ENCODE data around the gene NUDT3. TPM values are rescaled to one million over a fixed set of nuclear protein-coding genes. Genes with fewer than 3 reads are reported as not detected.

Gene NUDT3
- total RNA-seq, 2 donors from 2014 or later, result 22.8 to 24.7 TPM

DNA sequence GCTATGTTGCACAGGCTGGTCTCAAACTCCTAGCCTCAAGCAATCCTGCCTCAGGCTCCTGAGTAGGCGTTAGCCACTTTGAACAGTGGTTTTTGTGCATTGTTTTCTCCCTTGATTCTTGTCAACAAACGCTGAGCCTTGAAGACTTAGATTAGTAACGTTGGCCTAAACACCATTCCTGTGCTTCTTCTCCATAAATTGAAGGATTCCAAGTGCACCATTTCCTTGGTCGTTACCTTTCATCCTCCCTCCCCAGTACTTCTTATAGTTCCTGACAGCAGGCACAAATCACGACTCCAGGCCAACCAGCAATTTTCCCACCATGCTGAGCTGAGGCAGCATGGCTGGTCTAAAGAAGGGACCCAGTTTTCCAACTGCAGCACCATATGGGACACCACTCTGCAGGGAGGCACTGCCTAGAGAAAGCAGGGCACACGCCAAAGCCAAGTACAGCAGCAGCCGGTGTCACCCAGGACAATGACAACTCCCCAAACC, 24.5 kb upstream of the NUDT3 start:
- WGBS, 2 experiments (ENCODE audit: insufficient coverage in 1 of 2, insufficient read length in 1 of 2), result 93% methylated on average over 4 to 7 of the region's 7 CpGs
- Histone ChIP-seq H3K9ac (ENCODE audit: extremely low read depth, low read length, poor library complexity, severe bottlenecking) (no peak overlapping the region), H3K36me3 (ENCODE audit: control insufficient read depth, insufficient read depth, low read length) (peaks cover 73% of the 10 kb centered on the region), H3K27ac (ENCODE audit: low read depth, low read length) (no peak overlapping the region), H3K9me3 (ENCODE audit: control insufficient read depth, low read length) (no peaks in the 10 kb centered on the region), H3K4me1 (ENCODE audit: control insufficient read depth, insufficient read depth, low read length) (no peaks in the 10 kb centered on the region), H3K4me3 (ENCODE audit: low read length) (no peak overlapping the region), H3K27me3 (ENCODE audit: control insufficient read depth, insufficient read depth, low read length, poor library complexity, severe bottlenecking) (no peaks in the 10 kb centered on the region)
- Mint-ChIP-seq H3K4me3 (no peak overlapping the region), H3K9me3 (no peaks in the 10 kb centered on the region), H3K36me3 (ENCODE audit: low read depth) (peaks cover 73% of the 10 kb centered on the region), H3K27me3 (ENCODE audit: insufficient read depth) (no peaks in the 10 kb centered on the region), H3K27ac (no peak overlapping the region), H3K4me1 (no peaks in the 10 kb centered on the region)
- TF ChIP-seq, protein P1, sequence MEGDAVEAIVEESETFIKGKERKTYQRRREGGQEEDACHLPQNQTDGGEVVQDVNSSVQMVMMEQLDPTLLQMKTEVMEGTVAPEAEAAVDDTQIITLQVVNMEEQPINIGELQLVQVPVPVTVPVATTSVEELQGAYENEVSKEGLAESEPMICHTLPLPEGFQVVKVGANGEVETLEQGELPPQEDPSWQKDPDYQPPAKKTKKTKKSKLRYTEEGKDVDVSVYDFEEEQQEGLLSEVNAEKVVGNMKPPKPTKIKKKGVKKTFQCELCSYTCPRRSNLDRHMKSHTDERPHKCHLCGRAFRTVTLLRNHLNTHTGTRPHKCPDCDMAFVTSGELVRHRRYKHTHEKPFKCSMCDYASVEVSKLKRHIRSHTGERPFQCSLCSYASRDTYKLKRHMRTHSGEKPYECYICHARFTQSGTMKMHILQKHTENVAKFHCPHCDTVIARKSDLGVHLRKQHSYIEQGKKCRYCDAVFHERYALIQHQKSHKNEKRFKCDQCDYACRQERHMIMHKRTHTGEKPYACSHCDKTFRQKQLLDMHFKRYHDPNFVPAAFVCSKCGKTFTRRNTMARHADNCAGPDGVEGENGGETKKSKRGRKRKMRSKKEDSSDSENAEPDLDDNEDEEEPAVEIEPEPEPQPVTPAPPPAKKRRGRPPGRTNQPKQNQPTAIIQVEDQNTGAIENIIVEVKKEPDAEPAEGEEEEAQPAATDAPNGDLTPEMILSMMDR (conservative IDR thresholded peaks at IDR 0.05), result no peak
- no peak for DNase-seq

DNA sequence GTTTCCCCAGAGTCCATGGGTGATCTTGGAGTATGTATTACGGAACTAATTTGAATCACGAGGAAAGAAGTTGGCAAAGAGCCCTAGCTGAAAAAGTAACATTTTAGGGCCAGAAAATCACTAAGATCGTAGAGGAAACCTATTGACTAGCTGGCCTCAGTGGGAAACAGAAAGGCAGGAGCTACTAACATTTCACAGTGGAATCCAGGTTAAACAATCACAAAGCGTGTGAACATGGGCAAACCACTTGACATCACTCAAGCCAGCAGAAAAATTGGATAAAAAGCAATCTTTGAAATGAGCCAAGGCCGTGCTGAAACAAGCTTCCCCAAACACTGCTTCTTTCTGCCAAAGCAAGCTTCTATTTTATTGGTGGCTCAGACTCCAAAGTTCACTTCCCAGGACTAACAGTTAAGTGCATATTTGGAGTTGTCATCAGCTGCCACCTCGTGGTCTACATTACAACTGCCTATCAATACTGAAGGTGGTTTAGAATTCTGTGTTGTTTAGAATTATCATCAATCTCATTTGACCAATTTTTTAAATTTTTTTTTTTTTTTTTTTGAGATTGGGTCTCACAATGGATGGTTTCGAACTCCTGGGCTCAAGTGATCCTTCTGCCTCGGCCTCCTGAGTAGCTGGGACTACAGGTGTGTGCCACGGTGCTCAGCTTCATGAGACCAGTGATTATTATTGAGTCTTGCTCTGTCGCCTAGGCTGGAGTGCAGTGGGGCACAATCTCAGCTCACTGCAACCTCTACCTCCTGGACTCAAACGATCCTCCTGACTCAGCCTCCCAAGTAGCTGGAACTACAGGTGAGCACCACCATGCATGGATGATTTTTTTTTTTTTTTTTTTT, 22.8 kb upstream of the NUDT3 start:
- Histone ChIP-seq H3K27me3 (ENCODE audit: control insufficient read depth, insufficient read depth, low read length, poor library complexity, severe bottlenecking) (no peaks in the 10 kb centered on the region), H3K9ac (ENCODE audit: extremely low read depth, low read length, poor library complexity, severe bottlenecking) (no peak overlapping the region), H3K4me1 (ENCODE audit: control insufficient read depth, insufficient read depth, low read length) (no peaks in the 10 kb centered on the region), H3K4me3 (ENCODE audit: low read length) (no peak overlapping the region), H3K9me3 (ENCODE audit: control insufficient read depth, low read length) (no peaks in the 10 kb centered on the region), H3K27ac (ENCODE audit: low read depth, low read length) (no peak overlapping the region), H3K36me3 (ENCODE audit: control insufficient read depth, insufficient read depth, low read length) (peaks cover 56% of the 10 kb centered on the region)
- WGBS, 2 experiments (ENCODE audit: insufficient coverage in 1 of 2, insufficient read length in 1 of 2), result 90 to 92% methylated on average over 7 to 11 of the region's 11 CpGs
- TF ChIP-seq, protein P1 (conservative IDR thresholded peaks at IDR 0.05), result peak; percentile 66
- Mint-ChIP-seq H3K27ac (peak overlapping the region; percentile 32), H3K27me3 (ENCODE audit: insufficient read depth) (no peaks in the 10 kb centered on the region), H3K4me3 (no peak overlapping the region), H3K36me3 (ENCODE audit: low read depth) (peaks cover 58% of the 10 kb centered on the region), H3K9me3 (no peaks in the 10 kb centered on the region), H3K4me1 (no peaks in the 10 kb centered on the region)
- no peak for DNase-seq

DNA sequence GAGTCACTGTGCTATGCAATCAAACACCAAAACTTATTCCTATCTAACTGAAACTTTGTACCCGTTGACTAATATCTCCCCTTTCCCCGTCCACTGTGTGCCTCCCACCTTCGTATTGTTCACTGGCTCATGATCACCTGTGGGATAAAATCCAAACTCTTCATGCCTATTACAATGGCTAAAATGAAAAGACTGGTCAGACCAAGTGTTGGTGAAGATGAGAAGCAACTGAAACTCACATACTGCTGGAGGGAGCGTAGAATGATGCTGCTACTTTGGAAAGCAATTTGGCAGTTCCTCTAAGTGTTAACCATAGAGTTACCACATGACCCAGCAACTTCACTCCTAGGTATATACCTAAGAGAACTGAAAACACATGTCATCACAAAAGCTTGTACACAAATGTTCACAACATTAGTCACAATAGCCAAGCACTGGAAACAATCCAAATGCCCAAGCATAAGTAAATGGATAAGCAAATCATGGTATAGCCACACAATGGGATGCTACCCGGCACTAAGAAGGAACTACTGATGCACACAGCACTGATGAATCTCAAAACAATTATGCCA, 20.3 kb upstream of the NUDT3 start:
- DNase-seq, result no peak
- Histone ChIP-seq H3K4me3 (ENCODE audit: low read length) (no peak overlapping the region), H3K9me3 (ENCODE audit: control insufficient read depth, low read length) (no peaks in the 10 kb centered on the region), H3K27me3 (ENCODE audit: control insufficient read depth, insufficient read depth, low read length, poor library complexity, severe bottlenecking) (no peaks in the 10 kb centered on the region), H3K9ac (ENCODE audit: extremely low read depth, low read length, poor library complexity, severe bottlenecking) (no peak overlapping the region), H3K4me1 (ENCODE audit: control insufficient read depth, insufficient read depth, low read length) (no peaks in the 10 kb centered on the region), H3K27ac (ENCODE audit: low read depth, low read length) (no peak overlapping the region), H3K36me3 (ENCODE audit: control insufficient read depth, insufficient read depth, low read length) (peaks cover 31% of the 10 kb centered on the region)
- Mint-ChIP-seq H3K36me3 (ENCODE audit: low read depth) (peaks cover 33% of the 10 kb centered on the region), H3K27ac (no peak overlapping the region), H3K9me3 (no peaks in the 10 kb centered on the region), H3K4me1 (no peaks in the 10 kb centered on the region), H3K4me3 (no peak overlapping the region), H3K27me3 (ENCODE audit: insufficient read depth) (no peaks in the 10 kb centered on the region)
- TF ChIP-seq, protein P1 (conservative IDR thresholded peaks at IDR 0.05), result no peak
- WGBS, 2 experiments (ENCODE audit: insufficient coverage in 1 of 2, insufficient read length in 1 of 2), result 94 to 98% methylated on average over 4 to 5 of the region's 5 CpGs
